Liver (tissue), 9 donors: Measurements from ENCODE around the gene SMOC2. TPM values are rescaled to one million over a fixed set of nuclear protein-coding genes. Genes with fewer than 3 reads are reported as not detected.

ENCODE experiments used
- DNase-seq: peaks from one replicate; pipeline ENCODE4 v3.0.0-alpha.2; 2017; ENCODE audit warnings: low spot score
- H3K27ac ChIP-seq, 2 donors: one replicate each; pipeline ENCODE4 v1.7.0; 2013; ENCODE audit warnings: inconsistent platforms in 2 of 2, low read length in 2 of 2, control low read depth in 1 of 2, low read depth in 1 of 2, mild to moderate bottlenecking in 1 of 2
- H3K27me3 ChIP-seq, 4 donors: one replicate each; pipeline versions ENCODE4 v1.6.1 to v1.7.0; 2013; ENCODE audit warnings: low read length in 3 of 4, inconsistent platforms in 1 of 4, mild to moderate bottlenecking in 1 of 4, moderate library complexity in 1 of 4; ENCODE audit not compliant: control insufficient read depth in 4 of 4, insufficient read depth in 4 of 4
- H3K36me3 ChIP-seq, 4 donors: one replicate each; pipeline versions ENCODE4 v1.6.1 to v1.7.0; 2013; ENCODE audit warnings: low read length in 3 of 4, mild to moderate bottlenecking in 3 of 4, low read depth in 1 of 4, moderate library complexity in 1 of 4; ENCODE audit not compliant: control insufficient read depth in 4 of 4, insufficient read depth in 3 of 4
- H3K4me1 ChIP-seq, 4 donors: one replicate each; pipeline versions ENCODE4 v1.6.1 to v1.7.0; 2013; ENCODE audit warnings: low read length in 3 of 4, mild to moderate bottlenecking in 3 of 4, moderate library complexity in 1 of 4; ENCODE audit not compliant: control insufficient read depth in 4 of 4, insufficient read depth in 4 of 4
- H3K4me3 ChIP-seq, 3 donors: one replicate each; pipeline versions ENCODE4 v1.6.1 to v1.7.0; 2013; ENCODE audit warnings: low read length in 3 of 3, control low read depth in 1 of 3, low read depth in 1 of 3, mild to moderate bottlenecking in 1 of 3
- H3K9ac ChIP-seq, 2 donors: one replicate each; pipeline ENCODE4 v1.7.0; 2013; ENCODE audit warnings: low read length in 2 of 2, mild to moderate bottlenecking in 2 of 2, moderate library complexity in 2 of 2, control low read depth in 1 of 2, low read depth in 1 of 2
- H3K9me3 ChIP-seq, 4 donors: one replicate each; pipeline versions ENCODE4 v1.6.1 to v1.7.0; 2013; ENCODE audit warnings: low read length in 3 of 4; ENCODE audit not compliant: control insufficient read depth in 4 of 4
- ATF3 ChIP-seq: IDR thresholded peaks from 2 replicates; pipeline ENCODE4 v1.6.1; 2016; ENCODE audit warnings: antibody characterized with exemption
- CTCF ChIP-seq: fragments of 150-350 bp; IDR thresholded peaks from 2 replicates; pipeline ENCODE4 v1.5.1; 2017; ENCODE audit warnings: improper control_type of control experiment, low read depth, low read length; ENCODE audit not compliant: missing input control
- EGR1 ChIP-seq, 2 donors: IDR thresholded peaks; 2 replicates each; pipeline ENCODE4 v1.6.1; 2016 to 2018; ENCODE audit warnings: antibody characterized with exemption in 2 of 2, low read depth in 2 of 2
- GABPA ChIP-seq, 2 donors: IDR thresholded peaks in 1 of 2; conservative IDR thresholded peaks in 1 of 2; 2 replicates each; pipeline ENCODE4 v1.6.1; 2016; ENCODE audit warnings: antibody characterized with exemption in 2 of 2, mild to moderate bottlenecking in 1 of 2, moderate library complexity in 1 of 2
- HNF4G ChIP-seq: IDR thresholded peaks from 2 replicates; pipeline ENCODE4 v1.6.1; 2016; ENCODE audit warnings: antibody characterized with exemption
- MAX ChIP-seq: IDR thresholded peaks from 2 replicates; pipeline ENCODE4 v1.6.1; 2016; ENCODE audit warnings: antibody characterized with exemption
- NR2F2 ChIP-seq: IDR thresholded peaks from 2 replicates; pipeline ENCODE4 v1.6.1; 2016; ENCODE audit warnings: antibody characterized with exemption
- RAD21 ChIP-seq, 2 donors: IDR thresholded peaks; 2 replicates each; pipeline ENCODE4 v1.6.1; 2016; ENCODE audit warnings: antibody characterized with exemption in 2 of 2, mild to moderate bottlenecking in 2 of 2
- REST ChIP-seq: IDR thresholded peaks from 2 replicates; pipeline ENCODE4 v1.6.1; 2016; ENCODE audit warnings: antibody characterized with exemption, mild to moderate bottlenecking
- RXRA ChIP-seq, 2 donors: IDR thresholded peaks; 2 replicates each; pipeline ENCODE4 v1.6.1; 2017 to 2018; ENCODE audit warnings: antibody characterized with exemption in 2 of 2, mild to moderate bottlenecking in 1 of 2
- SP1 ChIP-seq: IDR thresholded peaks from 2 replicates; pipeline ENCODE4 v1.6.1; 2018; ENCODE audit warnings: antibody characterized with exemption, mild to moderate bottlenecking
- TAF1 ChIP-seq: conservative IDR thresholded peaks from 2 replicates; pipeline ENCODE4 v1.6.1; 2016; ENCODE audit warnings: antibody characterized with exemption, mild to moderate bottlenecking
- YY1 ChIP-seq: IDR thresholded peaks from 2 replicates; pipeline ENCODE4 v1.6.1; 2016; ENCODE audit warnings: antibody characterized with exemption, mild to moderate bottlenecking
- WGBS: extraction: QIAGEN DNeasy Blood & Tissue Kit; methylation state at CpG from one replicate; pipeline ENCODE4 v1.1.7; 2013; 5-methylcytosine and 5-hydroxymethylcytosine counted together
- polyA plus RNA-seq, 2 donors: library from polyadenylated mRNA; stranded (reverse) in 1 of 2; unstranded in 1 of 2; fragments of 200-250 nt in 1 of 2; fragments of >200 nt in 1 of 2; fragmentation: Nextera tagmentation in 1 of 2; extraction: Ambion mirVana in 1 of 2; gene quantifications; one replicate each; pipeline versions ENCODE4 v1.2.1 to v1.2.3, GENCODE V29; 2013 to 2015
- total RNA-seq, 2 donors: library from RNA; depleted of rRNA; stranded (reverse); fragments of >200 nt; gene quantifications; one replicate each; pipeline ENCODE4 v1.2.3, GENCODE V29; 2014
- TF ChIP-seq, protein P1 (sequence below): IDR thresholded peaks from 2 replicates; pipeline ENCODE4 v1.6.1; 2016; ENCODE audit warnings: antibody characterized with exemption
- donor health status: healthy.
- donor health status: healthy.
- donor health status: healthy.
- donor health status: healthy.
- donor health status: healthy.

SMOC2 gene
- total and polyA plus RNA-seq, 4 donors: 0.23 to 1.9 (median 1.1) TPM

DNA sequence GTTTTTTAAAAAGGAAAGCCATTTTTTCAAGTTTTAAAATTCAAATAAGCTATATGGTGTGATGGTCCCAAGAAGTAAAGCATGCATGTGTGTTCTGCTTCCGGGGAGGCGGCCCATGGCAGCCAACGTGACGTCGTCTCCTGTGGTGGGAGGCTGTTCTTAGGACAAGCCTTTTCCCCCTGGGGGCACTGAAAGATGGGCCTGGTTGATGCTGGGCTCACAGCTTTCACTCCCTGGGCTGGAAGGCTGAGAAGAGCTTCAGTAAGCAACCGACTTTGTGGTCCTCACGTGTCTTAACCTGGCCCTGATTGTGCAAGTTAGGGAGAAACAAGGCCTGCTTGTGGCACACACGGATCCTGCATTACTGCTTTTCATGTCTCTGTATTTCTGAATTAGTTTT, 84.1 kb downstream of the SMOC2 start (continued):
- no peak for TF ChIP-seq REST

GRCh38 chr6:168525926-168526630, 85.1 kb downstream of the SMOC2 start:
- DNase-seq: no peak
- Histone ChIP-seq H3K27me3 (peaks cover 0 to 5% (median 0%) of the 10 kb centered on the region in 4 donors), H3K4me1 (peaks cover 0 to 3% (median 2%) of the 10 kb centered on the region in 4 donors), H3K36me3 (no peaks in the 10 kb centered on the region), H3K27ac (no peak overlapping the region), H3K4me3 (no peak overlapping the region), H3K9ac (no peak overlapping the region), H3K9me3 (no peaks in the 10 kb centered on the region)
- 87% methylated on average over 16 of the region's 16 CpGs for WGBS
- no peak for TF ChIP-seq RAD21 (IDR thresholded peaks at IDR 0.05)
- TF ChIP-seq, protein P1, sequence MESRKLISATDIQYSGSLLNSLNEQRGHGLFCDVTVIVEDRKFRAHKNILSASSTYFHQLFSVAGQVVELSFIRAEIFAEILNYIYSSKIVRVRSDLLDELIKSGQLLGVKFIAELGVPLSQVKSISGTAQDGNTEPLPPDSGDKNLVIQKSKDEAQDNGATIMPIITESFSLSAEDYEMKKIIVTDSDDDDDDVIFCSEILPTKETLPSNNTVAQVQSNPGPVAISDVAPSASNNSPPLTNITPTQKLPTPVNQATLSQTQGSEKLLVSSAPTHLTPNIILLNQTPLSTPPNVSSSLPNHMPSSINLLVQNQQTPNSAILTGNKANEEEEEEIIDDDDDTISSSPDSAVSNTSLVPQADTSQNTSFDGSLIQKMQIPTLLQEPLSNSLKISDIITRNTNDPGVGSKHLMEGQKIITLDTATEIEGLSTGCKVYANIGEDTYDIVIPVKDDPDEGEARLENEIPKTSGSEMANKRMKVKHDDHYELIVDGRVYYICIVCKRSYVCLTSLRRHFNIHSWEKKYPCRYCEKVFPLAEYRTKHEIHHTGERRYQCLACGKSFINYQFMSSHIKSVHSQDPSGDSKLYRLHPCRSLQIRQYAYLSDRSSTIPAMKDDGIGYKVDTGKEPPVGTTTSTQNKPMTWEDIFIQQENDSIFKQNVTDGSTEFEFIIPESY: no peak
- no peak for TF ChIP-seq CTCF
- no peak for TF ChIP-seq HNF4G
- no peak for TF ChIP-seq NR2F2
- no peak for TF ChIP-seq MAX
- no peak for TF ChIP-seq GABPA (IDR thresholded peaks at IDR 0.05 in 1 of 2, conservative IDR thresholded peaks at IDR 0.05 in 1 of 2)
- TF ChIP-seq RXRA (IDR thresholded peaks at IDR 0.05): no peak
- TF ChIP-seq EGR1 (IDR thresholded peaks at IDR 0.05; ENCODE audit: low read depth in 2 of 2): no peak
- no peak for TF ChIP-seq YY1
- no peak for TF ChIP-seq REST
- no peak for TF ChIP-seq ATF3
- TF ChIP-seq TAF1: no peak
- no peak for TF ChIP-seq SP1
